HG02840 (cell line): ENCODE data around the gene WDSUB1.

Source experiments
- ATAC-seq: cut with Tn5 transposase; IDR thresholded peaks from one replicate; pipeline ENCODE4 v1.9.1; 2021; ENCODE audit warnings: mild to moderate bottlenecking, moderate library complexity, moderate number of reproducible peaks; ENCODE audit not compliant: unreplicated experiment, low FRiP score

The WDSUB1 gene

GRCh38 chr2:159285929-159286708 lies at the start of gene WDSUB1:
Gene WDSUB1, minus strand, starts transcription at chr2:159286703. Its CDS starts 3,634 bp downstream, at chr2:159283069.
- ATAC-seq, result peak; percentile 31

GRCh38 chr2:159326569-159327255 lies 40.2 kb upstream of the WDSUB1 start:
- ATAC-seq, result no peak

- no peak for ATAC-seq
Observed at GRCh38 chr2:159322419-159322818, 35.9 kb upstream of the WDSUB1 start.

- ATAC-seq, result no peak
Observed at GRCh38 chr2:159317392-159318088, 31.0 kb upstream of the WDSUB1 start.

- no peak for ATAC-seq
Observed at GRCh38 chr2:159307942-159308341, 21.4 kb upstream of the WDSUB1 start.

- no peak for ATAC-seq
Observed at GRCh38 chr2:159300586-159300985, 14.1 kb upstream of the WDSUB1 start.

- ATAC-seq, result no peak
Observed at GRCh38 chr2:159298967-159299366, 12.5 kb upstream of the WDSUB1 start.

GRCh38 chr2:159297042-159297707 lies 10.7 kb upstream of the WDSUB1 start:
- ATAC-seq, result no peak

- no peak for ATAC-seq
Observed at GRCh38 chr2:159292157-159292556, 5.7 kb upstream of the WDSUB1 start.

- no peak for ATAC-seq
Observed at GRCh38 chr2:159290289-159290907, 3.9 kb upstream of the WDSUB1 start.

GRCh38 chr2:159287733-159288132 lies 1.2 kb upstream of the WDSUB1 start:
- ATAC-seq, result no peak

GRCh38 chr2:159286709-159287441 lies 372 bp upstream of the WDSUB1 start:
- ATAC-seq, result peak; percentile 93

- ATAC-seq, result no peak
Observed at GRCh38 chr2:159285433-159285832, 1.1 kb downstream of the WDSUB1 start.

GRCh38 chr2:159283529-159283928 lies 3.0 kb downstream of the WDSUB1 start:
- ATAC-seq, result no peak

- ATAC-seq, result no peak
Observed at GRCh38 chr2:159281002-159281401, 5.5 kb downstream of the WDSUB1 start.

GRCh38 chr2:159279700-159280099 lies 6.8 kb downstream of the WDSUB1 start:
- ATAC-seq, result no peak

- no peak for ATAC-seq
Observed at GRCh38 chr2:159275111-159275510, 11.4 kb downstream of the WDSUB1 start.

- ATAC-seq, result no peak
Observed at GRCh38 chr2:159272156-159272555, 14.3 kb downstream of the WDSUB1 start.

GRCh38 chr2:159270744-159271379 lies 15.6 kb downstream of the WDSUB1 start:
- no peak for ATAC-seq
